ENCODE results near the gene CTDSPL.
"Not testable (repeated sequence)": the region's sequence is repeated elsewhere in the genome, so short reads cannot be mapped to it uniquely, and the experiment has no call there.

Gene CTDSPL

GRCh38 chr3:37861620-37862041 is at the start of gene CTDSPL:
Gene CTDSPL (plus strand): TSS chr3:37861880. CDS start chr3:37862200, 320 bp downstream.
- DNase-seq (ENCODE audit: extremely low read depth in 1 of 2, low read depth in 1 of 2) = no peak

- no peak for DNase-seq (ENCODE audit: extremely low read depth in 1 of 2, low read depth in 1 of 2)
Measured at GRCh38 chr3:37812499-37812896, 49.2 kb upstream of the CTDSPL start.

- no peak for DNase-seq (ENCODE audit: extremely low read depth in 1 of 2, low read depth in 1 of 2)
Measured at GRCh38 chr3:37813403-37813802, 48.3 kb upstream of the CTDSPL start.

- DNase-seq (ENCODE audit: extremely low read depth in 1 of 2, low read depth in 1 of 2) = no peak
Measured at GRCh38 chr3:37814547-37814946, 47.1 kb upstream of the CTDSPL start.

- DNase-seq (ENCODE audit: extremely low read depth in 1 of 2, low read depth in 1 of 2) = not testable (repeated sequence)
Measured at GRCh38 chr3:37815156-37815555, 46.5 kb upstream of the CTDSPL start.

- no peak for DNase-seq (ENCODE audit: extremely low read depth in 1 of 2, low read depth in 1 of 2)
Measured at GRCh38 chr3:37816271-37816670, 45.4 kb upstream of the CTDSPL start.

GRCh38 chr3:37819591-37819990 is 42.1 kb upstream of the CTDSPL start:
- no peak for DNase-seq (ENCODE audit: extremely low read depth in 1 of 2, low read depth in 1 of 2)

GRCh38 chr3:37820286-37820685 is 41.4 kb upstream of the CTDSPL start:
- DNase-seq (ENCODE audit: extremely low read depth in 1 of 2, low read depth in 1 of 2) = no peak

- DNase-seq (ENCODE audit: extremely low read depth in 1 of 2, low read depth in 1 of 2) = no peak
Measured at GRCh38 chr3:37823189-37823588, 38.5 kb upstream of the CTDSPL start.

GRCh38 chr3:37824090-37824953 is 37.4 kb upstream of the CTDSPL start:
- DNase-seq (ENCODE audit: extremely low read depth in 1 of 2, low read depth in 1 of 2) = no peak

GRCh38 chr3:37824954-37825328 is 36.7 kb upstream of the CTDSPL start:
- no peak for DNase-seq (ENCODE audit: extremely low read depth in 1 of 2, low read depth in 1 of 2)

- DNase-seq (ENCODE audit: extremely low read depth in 1 of 2, low read depth in 1 of 2) = no peak
Measured at GRCh38 chr3:37825744-37826400, 35.8 kb upstream of the CTDSPL start.

GRCh38 chr3:37826502-37826901 is 35.2 kb upstream of the CTDSPL start:
- no peak for DNase-seq (ENCODE audit: extremely low read depth in 1 of 2, low read depth in 1 of 2)

GRCh38 chr3:37826933-37827332 is 34.7 kb upstream of the CTDSPL start:
- no peak for DNase-seq (ENCODE audit: extremely low read depth in 1 of 2, low read depth in 1 of 2)

GRCh38 chr3:37832480-37832879 is 29.2 kb upstream of the CTDSPL start:
- DNase-seq (ENCODE audit: extremely low read depth in 1 of 2, low read depth in 1 of 2) = no peak

- DNase-seq (ENCODE audit: extremely low read depth in 1 of 2, low read depth in 1 of 2) = no peak
Measured at GRCh38 chr3:37833302-37834186, 28.1 kb upstream of the CTDSPL start.

- no peak for DNase-seq (ENCODE audit: extremely low read depth in 1 of 2, low read depth in 1 of 2)
Measured at GRCh38 chr3:37836589-37836988, 25.1 kb upstream of the CTDSPL start.

GRCh38 chr3:37847689-37848088 is 14.0 kb upstream of the CTDSPL start:
- no peak for DNase-seq (ENCODE audit: extremely low read depth in 1 of 2, low read depth in 1 of 2)

- no peak for DNase-seq (ENCODE audit: extremely low read depth in 1 of 2, low read depth in 1 of 2)
Measured at GRCh38 chr3:37849146-37849923, 12.3 kb upstream of the CTDSPL start.

- DNase-seq (ENCODE audit: extremely low read depth in 1 of 2, low read depth in 1 of 2) = no peak
Measured at GRCh38 chr3:37852097-37852496, 9.6 kb upstream of the CTDSPL start.
